ENCODE measurements around the gene BBOX1.

The BBOX1 gene

DNA sequence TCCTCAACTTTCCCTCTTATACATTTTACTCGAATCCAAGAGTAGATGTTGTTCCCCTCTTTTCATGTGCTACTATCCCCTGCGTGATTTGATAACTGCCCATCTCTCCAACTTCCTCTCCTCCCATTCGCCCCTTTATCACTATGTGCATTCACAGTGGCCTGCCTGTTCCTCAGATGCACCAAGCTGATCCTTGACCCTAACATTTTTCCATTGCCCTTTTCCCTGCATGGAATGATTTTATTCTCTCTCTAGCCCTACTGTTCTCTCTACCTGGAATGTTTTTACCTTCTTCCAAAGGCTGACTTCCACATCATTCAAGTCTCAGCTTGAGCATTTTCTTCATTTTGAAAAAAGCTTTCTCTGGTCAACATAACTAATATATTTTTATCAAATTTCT, 15.8 kb upstream of the BBOX1 start:
- DNase-seq (ENCODE audit: insufficient read length, low spot score) (no peak), FAIRE-seq (no peak)

- FAIRE-seq (no peak), DNase-seq (ENCODE audit: insufficient read length, low spot score) (no peak)
These were observed 15.2 kb upstream of the BBOX1 start for GRCh38 chr11:27025312-27025955.

DNA sequence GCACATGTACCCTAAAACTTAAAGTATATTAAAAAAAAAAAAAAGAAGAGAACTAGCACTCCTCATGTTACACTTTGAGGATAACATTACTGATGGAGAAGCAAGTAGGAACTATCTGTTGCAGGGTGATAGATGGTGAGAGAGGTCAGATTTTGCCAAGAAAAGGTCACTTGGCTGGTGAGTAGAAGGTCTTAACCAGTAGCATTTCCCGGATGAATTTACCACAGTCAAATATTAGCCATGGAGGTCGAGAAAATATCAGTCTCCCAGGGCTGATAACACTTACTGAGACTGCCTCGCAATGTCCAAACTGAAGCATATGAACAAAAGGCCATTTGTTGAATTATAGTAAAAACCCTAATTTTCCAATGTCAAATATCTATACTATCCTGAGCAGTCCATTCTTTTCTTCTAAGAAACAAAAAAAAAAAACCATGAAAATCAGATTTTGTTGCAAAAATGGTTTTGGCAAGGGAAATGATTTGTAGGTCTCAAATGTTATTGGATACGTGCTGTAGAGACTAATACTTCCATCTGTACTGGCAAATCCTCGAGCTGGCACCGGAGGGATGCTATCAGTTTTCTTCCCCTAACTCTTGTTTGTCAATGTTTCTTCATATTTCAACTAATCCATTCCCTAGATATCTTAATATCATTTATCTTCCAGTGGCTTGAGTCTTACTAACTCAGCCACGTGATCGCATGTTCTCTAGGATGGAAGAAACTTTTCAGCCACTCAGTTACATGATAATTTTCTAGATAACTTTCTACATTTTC, 14.5 kb upstream of the BBOX1 start:
- no peak for FAIRE-seq
- DNase-seq (ENCODE audit: insufficient read length, low spot score) = no peak

GRCh38 chr11:27028561-27028965, 12.1 kb upstream of the BBOX1 start:
- no peak for DNase-seq (ENCODE audit: insufficient read length, low spot score)
- FAIRE-seq = no peak

DNA sequence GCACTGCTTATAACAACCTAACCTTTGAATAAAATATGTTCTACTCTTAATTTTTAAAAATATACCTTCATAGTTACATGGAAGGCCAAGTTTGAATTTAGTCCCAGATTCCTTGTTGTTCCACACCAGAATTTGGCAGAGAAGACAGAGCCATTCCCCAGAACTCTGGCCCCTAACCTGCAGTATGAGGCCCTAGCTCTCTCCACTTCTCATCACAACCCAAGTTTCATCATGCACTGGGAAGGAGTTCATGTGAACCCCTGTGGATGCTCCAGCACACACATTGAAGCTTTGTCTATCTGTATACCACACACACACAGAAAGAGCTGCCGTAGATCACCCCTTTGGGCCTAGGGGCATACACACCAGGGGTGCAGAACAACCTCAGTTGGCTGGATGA, 10.6 kb upstream of the BBOX1 start:
- DNase-seq (ENCODE audit: insufficient read length, low spot score) (no peak), FAIRE-seq (no peak)

GRCh38 chr11:27031754-27032153, 8.9 kb upstream of the BBOX1 start:
- DNase-seq (ENCODE audit: insufficient read length, low spot score) = no peak
- FAIRE-seq = no peak

- no peak for FAIRE-seq
- peak; percentile 3 for DNase-seq (ENCODE audit: insufficient read length, low spot score)
These were observed 742 bp upstream of the BBOX1 start for GRCh38 chr11:27039873-27040272.

GRCh38 chr11:27041141-27041899, 705 bp downstream of the BBOX1 start:
- DNase-seq (ENCODE audit: insufficient read length, low spot score) (no peak), FAIRE-seq (no peak)

GRCh38 chr11:27046956-27047355, 6.3 kb downstream of the BBOX1 start:
- no peak for FAIRE-seq
- DNase-seq (ENCODE audit: insufficient read length, low spot score) = no peak

DNA sequence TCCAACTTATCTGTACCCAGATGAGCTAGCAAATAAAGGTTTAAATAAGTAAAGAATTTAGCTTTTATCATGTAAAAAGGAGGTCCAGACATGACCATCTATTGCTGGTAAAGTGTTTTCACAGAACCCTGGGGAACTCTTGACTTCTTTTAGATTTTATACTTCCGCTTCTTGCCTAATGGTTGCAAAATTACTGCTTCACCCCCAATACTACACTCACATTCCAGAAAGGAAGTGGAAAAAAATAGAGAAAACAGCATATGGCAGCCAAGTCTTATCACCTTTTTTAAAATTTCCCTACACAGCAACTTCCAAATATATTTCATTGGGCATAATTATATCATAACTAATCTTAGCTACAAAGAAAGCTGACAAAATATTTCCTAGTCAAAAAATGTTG, 12.1 kb downstream of the BBOX1 start:
- FAIRE-seq = no peak
- no peak for DNase-seq (ENCODE audit: insufficient read length, low spot score)

- no peak for FAIRE-seq
- DNase-seq (ENCODE audit: insufficient read length, low spot score) = no peak
These were observed 14.6 kb downstream of the BBOX1 start for GRCh38 chr11:27055065-27055682.

GRCh38 chr11:27057091-27057780, 16.6 kb downstream of the BBOX1 start:
- DNase-seq (ENCODE audit: insufficient read length, low spot score) (no peak), FAIRE-seq (no peak)

- DNase-seq (ENCODE audit: insufficient read length, low spot score) (no peak), FAIRE-seq (no peak)
These were observed 17.8 kb downstream of the BBOX1 start for GRCh38 chr11:27058456-27058855.

GRCh38 chr11:27059431-27059830, 18.8 kb downstream of the BBOX1 start:
- DNase-seq (ENCODE audit: insufficient read length, low spot score) (no peak), FAIRE-seq (no peak)

DNA sequence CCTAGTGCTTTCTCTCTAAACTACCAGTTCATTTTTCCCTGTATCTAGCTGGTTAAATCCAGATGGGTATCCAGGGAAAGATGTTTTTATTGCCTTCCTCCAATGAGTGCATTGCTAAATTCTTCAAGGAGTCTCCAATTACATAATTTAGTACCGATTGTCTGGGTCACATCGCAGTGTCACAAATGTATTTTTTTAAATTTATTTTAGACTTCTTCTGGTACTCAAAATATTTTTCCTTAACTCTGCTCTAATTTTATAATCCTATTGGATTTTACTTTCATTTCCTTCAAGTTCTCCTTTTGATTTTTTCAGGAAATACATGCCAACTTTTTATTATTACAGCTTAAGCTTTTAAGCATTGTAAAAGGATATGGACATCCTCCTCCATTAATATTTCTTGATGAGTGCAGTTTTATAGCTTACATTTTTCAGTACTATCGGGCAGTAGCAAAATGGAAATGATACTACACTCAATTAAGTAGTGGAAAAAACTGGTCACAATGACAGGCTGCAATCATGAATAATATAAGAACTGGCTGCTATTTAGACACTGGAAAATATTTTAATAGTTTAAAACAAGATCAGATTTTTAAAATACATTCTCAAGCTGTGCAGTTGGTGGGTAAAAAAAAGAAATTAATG, 20.3 kb downstream of the BBOX1 start:
- FAIRE-seq (no peak), DNase-seq (ENCODE audit: insufficient read length, low spot score) (no peak)

DNA sequence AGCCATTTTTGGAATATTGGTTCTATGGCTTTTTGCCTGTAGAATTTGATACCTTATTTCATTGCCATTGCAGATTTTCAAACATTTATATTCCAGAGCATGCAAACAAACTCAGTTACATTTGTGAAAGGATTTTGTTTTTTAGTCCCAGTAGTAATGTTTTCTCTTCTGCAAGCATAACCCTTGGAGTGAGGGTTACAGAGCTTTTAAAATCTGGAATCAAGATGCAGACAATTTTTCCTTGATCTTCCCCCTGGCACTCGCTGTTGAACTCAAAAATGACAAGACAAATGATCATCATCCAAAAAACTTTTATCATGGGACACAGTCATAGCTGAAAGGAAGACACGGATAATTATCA, 20.8 kb downstream of the BBOX1 start:
- DNase-seq (ENCODE audit: insufficient read length, low spot score) (no peak), FAIRE-seq (no peak)

DNA sequence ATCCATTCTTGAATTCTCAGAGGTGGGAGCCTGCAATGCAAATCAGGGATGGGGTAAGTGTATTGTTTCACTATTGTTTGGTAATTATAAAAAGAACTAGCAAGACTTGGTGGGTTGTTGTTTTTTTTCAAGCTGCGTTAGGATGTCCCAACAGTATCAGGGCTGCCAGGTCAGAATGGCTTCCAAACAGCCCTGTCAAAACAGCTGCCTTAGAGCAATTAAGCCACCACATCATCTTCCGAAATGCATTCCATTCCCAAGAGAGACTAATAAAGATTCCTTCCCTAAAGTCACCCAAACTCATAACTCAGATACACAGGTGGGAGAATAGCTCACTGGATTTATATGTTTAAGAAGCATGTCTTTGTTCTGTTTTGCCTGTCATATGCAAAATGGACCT, 23.5 kb downstream of the BBOX1 start:
- DNase-seq (ENCODE audit: insufficient read length, low spot score) (no peak), FAIRE-seq (no peak)

- no peak for FAIRE-seq
- no peak for DNase-seq (ENCODE audit: insufficient read length, low spot score)
These were observed 34.6 kb downstream of the BBOX1 start for GRCh38 chr11:27075192-27075591.

GRCh38 chr11:27075655-27076054, 35.0 kb downstream of the BBOX1 start:
- DNase-seq (ENCODE audit: insufficient read length, low spot score) (no peak), FAIRE-seq (no peak)

DNA sequence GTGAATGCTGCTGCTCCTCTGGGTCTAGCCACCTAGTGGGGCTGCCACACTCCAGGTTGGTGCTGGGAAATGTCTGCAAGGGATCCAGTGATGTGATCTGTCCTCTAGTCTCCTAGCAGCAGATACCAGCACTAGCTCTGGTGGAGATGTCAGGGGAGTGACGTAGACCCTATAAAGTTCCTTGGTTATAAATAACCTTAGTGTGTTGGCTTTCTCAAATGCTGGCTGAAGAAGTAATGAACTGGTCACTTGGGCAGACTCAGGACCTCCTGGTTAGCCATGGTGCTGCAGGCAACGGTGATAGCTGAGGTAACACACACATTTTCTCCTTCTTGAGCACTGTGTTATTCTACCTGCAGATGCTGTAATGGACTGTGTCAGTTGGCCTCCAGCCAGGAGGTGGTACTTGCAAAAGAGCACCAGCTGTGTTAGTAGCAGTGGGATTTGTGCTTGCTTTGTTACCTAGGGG, 35.5 kb downstream of the BBOX1 start:
- FAIRE-seq (no peak), DNase-seq (ENCODE audit: insufficient read length, low spot score) (no peak)

Measured in HTR-8/SVneo (cell line).